ENCODE data around the gene GUCD1. TPM values are rescaled to one million over a fixed set of nuclear protein-coding genes. Genes with fewer than 3 reads are reported as not detected.
A peak's percentile ranks its signal among the peaks of the same experiment; 100 is the strongest.

The GUCD1 gene
- total and polyA plus RNA-seq, 2 of the 13 experiments (the other 11 are each of a cell fraction or from before 2014, with no cell fraction given): 128 to 245 TPM

DNA sequence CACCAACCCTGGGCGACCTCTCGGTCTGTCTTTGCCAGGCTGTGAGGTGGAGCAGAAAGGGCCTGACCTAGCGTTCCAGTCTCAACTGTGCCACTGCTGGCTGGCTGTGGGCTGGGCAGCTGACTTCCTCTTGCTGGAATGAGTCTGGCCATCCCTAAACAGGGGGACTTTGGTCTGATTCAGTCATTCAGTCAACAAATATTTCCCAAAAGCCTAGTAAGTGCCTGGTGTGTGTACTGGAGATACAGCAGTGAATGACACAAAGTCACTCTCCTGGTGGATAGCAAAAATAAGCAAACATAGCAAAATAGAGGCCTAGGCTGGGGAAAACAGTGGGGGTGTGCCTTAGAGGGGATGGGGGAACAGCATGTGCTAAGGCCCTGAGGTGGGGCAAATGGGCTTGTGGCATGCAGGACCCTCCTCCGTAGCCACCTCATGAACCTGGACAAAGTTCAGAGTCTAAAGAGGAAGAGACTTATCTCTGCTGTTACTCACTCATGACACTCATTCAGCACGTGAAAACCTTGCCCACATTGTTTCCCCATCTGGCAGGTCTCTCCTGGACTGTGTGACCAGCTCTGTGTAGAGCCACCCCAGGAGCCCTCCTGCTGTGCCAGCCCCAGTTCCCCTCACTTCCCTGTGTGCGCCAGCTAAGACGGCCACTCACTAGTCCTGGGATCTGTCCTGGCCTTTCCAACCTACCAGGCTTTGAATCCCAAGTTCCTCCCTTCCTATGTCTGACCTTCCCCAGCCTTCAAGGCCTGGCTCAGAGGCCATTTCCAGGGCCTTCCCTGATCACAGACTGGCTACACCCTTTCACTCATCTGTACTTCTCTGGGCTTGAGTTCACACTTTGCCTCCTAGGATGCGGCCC is 4.7 kb downstream of the GUCD1 start (continued):
- TF ChIP-seq USF2 (IDR thresholded peaks at IDR 0.05; ENCODE audit: low read depth, low read length) (peak; percentile 30; the same call in 1 of the 2 replicates), USF2 (CRISPR knock-in tag; IDR thresholded peaks at IDR 0.05; ENCODE audit: borderline replicate concordance) (peak; percentile 61; the same call in 1 of the 2 replicates), ZFY (CRISPR knock-in tag; IDR thresholded peaks at IDR 0.05) (peak; percentile 63), MBNL3 (CRISPR knock-in tag; conservative IDR thresholded peaks at IDR 0.05) (no peak), AKAP8 (CRISPR knock-in tag; IDR thresholded peaks at IDR 0.05) (peak; percentile 61; the same call in 1 of the 2 replicates), FOXC1 (CRISPR knock-in tag; IDR thresholded peaks at IDR 0.05; ENCODE audit: borderline replicate concordance) (peak; percentile 78; the same call in 1 of the 2 replicates), NRL (CRISPR knock-in tag; IDR thresholded peaks at IDR 0.05; ENCODE audit: borderline replicate concordance) (0 out of 2 replicates have a peak, but pooled peaks have one; percentile 36), SIN3A (IDR thresholded peaks at IDR 0.05; ENCODE audit: borderline replicate concordance, low read depth, low read length) (peak; percentile 78; the same call in 1 of the 2 replicates), ZNF205 (CRISPR knock-in tag; IDR thresholded peaks at IDR 0.05) (peak; percentile 91), ZNF383 (CRISPR knock-in tag; IDR thresholded peaks at IDR 0.05; ENCODE audit: borderline replicate concordance) (no peak), MIER2 (CRISPR knock-in tag; IDR thresholded peaks at IDR 0.05) (no peak), ARNT (IDR thresholded peaks at IDR 0.05) (no peak), ZFP91 (CRISPR knock-in tag; IDR thresholded peaks at IDR 0.05; ENCODE audit: borderline replicate concordance) (peak; percentile 88), HNF1A (IDR thresholded peaks at IDR 0.05; ENCODE audit: low read depth) (peak; percentile 77; the same call in 1 of the 2 replicates), HNF1A (CRISPR knock-in tag; IDR thresholded peaks at IDR 0.05; ENCODE audit: borderline replicate concordance) (peak; percentile 75; the same call in 1 of the 2 replicates)
- TF ChIP-seq, protein P1, sequence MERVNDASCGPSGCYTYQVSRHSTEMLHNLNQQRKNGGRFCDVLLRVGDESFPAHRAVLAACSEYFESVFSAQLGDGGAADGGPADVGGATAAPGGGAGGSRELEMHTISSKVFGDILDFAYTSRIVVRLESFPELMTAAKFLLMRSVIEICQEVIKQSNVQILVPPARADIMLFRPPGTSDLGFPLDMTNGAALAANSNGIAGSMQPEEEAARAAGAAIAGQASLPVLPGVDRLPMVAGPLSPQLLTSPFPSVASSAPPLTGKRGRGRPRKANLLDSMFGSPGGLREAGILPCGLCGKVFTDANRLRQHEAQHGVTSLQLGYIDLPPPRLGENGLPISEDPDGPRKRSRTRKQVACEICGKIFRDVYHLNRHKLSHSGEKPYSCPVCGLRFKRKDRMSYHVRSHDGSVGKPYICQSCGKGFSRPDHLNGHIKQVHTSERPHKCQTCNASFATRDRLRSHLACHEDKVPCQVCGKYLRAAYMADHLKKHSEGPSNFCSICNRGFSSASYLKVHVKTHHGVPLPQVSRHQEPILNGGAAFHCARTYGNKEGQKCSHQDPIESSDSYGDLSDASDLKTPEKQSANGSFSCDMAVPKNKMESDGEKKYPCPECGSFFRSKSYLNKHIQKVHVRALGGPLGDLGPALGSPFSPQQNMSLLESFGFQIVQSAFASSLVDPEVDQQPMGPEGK (CRISPR knock-in tag; IDR thresholded peaks at IDR 0.05): peak; percentile 88
- TF ChIP-seq, protein P2, sequence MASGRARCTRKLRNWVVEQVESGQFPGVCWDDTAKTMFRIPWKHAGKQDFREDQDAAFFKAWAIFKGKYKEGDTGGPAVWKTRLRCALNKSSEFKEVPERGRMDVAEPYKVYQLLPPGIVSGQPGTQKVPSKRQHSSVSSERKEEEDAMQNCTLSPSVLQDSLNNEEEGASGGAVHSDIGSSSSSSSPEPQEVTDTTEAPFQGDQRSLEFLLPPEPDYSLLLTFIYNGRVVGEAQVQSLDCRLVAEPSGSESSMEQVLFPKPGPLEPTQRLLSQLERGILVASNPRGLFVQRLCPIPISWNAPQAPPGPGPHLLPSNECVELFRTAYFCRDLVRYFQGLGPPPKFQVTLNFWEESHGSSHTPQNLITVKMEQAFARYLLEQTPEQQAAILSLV (CRISPR knock-in tag; IDR thresholded peaks at IDR 0.05; ENCODE audit: borderline replicate concordance): no peak
